ENCODE data around the gene KHDRBS1.
"Not testable (repeated sequence)": the region's sequence is repeated elsewhere in the genome, so short reads cannot be mapped to it uniquely, and the experiment has no call there.

Gene KHDRBS1

GRCh38 chr1:32066489-32066873 is 52.8 kb downstream of the KHDRBS1 start:
- peak; percentile 49 for DNase-seq

GRCh38 chr1:32068957-32069588 is 55.4 kb downstream of the KHDRBS1 start:
- no peak for DNase-seq

DNA sequence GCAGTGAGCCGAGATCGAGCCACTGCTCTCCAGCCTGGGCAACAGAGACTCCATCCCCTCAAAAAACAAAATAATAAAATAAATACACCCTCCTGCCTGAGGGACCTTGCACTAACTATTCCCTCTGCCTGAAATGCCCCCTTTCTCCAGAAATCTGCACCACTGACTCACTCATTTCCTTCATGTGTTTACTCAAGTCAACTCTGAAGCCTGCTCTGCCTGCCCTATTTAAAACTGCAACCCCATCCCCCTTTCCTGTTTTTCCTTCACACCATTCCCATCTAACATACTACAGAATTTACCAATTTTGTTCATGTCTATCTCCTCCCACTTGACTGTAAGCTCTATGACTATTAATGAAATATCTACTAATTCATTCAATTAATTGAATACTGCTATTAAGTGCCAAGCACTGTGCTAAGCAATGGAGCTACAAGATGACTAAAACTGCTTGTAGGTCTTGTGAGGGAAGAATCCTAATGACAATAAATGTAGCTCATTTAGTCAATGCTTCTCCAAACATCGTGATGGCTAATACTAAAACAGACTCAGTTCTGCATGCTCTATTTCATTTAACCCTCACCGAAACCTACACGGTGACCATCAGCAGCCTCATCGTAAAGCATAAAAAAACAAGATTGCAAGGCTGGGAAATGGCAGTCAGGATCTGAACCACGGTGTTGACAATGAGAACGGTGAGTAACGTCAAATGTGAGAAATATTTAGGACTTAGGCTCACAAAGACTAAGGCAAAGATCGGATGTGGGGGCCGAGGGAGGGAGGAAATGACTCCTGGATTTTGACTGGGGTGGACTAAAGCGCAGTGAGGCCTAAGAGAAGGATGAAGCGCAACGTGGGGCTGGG is 58.3 kb downstream of the KHDRBS1 start:
- no peak for DNase-seq

DNA sequence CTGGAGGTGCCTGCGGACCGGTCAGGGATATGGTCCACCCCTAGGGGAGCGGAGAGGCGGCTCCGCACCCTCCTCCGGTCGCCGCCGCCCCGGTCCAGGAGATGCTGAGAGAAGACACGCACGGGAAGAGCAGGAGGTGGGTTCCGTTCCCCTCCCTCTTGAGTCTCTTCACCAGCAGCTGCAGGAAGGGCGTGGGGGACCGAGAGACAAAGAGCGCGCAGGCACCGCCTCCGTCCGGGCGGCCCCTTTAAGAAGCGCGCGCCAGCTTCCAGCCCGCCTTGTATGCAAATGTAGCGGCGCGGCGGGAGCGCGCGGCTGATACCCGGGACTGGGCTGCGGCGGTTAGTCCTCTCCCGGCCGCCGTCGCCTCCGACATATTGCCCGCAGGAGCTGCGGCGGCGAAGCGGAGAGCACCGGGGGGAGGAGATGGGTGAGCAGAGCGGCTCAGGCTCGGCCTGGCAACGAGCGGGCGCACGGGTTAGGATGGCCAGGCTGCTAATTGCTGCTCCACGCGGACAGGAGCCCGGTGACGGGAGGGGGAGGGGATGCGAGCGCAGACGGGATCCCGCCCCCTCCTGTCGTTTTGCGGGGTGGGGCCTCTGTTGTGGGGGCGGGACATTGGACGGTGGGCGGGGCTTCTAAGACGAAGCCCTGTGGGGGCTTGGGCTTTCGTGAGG is 59.1 kb downstream of the KHDRBS1 start, which contains the start of gene TMEM39B:
TMEM39B (plus strand) TSS at position 318 of the 677 bp plus-strand sequence; CDS start at position 427, 109 bp downstream.
- peak; percentile 91 for DNase-seq

DNA sequence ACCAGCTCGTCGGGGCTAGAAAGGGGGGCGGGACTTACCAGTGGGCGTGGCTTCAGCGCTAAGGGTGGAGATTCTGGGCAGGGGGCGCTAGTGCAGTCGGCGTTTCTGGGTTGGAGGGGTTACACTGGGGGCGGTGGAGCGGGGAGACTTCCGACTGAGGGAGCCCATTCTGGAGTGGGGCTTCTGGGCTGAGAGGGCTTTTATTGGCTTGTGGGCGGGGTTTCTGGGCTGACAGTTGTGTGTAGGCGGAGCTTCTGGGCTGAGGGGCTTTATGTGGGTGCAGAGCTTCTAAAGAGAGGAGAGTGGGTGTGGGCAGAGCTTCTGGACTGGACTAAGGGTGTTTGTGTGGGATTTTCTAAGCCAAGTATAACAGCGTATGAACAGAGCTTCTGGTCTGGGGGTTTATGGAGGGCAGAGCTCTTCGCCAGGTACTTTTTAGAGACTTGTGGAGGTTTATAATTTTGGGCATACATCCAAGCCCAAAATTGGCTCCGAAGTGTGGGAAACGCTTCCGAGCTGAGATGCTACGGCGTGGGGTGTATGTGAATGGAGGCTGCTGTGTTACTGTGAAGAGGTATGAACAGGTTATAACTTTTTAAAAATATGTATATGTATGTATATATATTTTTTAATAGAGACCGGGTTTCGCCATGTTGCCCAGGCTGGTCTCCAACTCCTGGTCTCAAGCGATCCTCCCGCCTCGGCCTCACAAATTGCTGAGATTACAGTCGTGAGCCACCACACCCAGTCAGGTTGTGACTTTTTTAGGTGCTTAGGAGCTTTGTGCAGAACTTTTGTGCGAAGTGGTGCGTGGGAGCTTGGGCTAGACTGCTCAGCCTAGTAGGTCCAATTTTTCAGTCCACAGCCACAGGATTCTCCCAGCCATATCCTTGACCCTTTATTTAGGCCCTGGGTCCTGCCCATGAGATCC is 59.9 kb downstream of the KHDRBS1 start:
- peak; percentile 77 for DNase-seq

GRCh38 chr1:32074841-32075240 is 61.2 kb downstream of the KHDRBS1 start:
- no peak for DNase-seq

GRCh38 chr1:32077451-32077850 is 63.8 kb downstream of the KHDRBS1 start:
- no peak for DNase-seq

DNA sequence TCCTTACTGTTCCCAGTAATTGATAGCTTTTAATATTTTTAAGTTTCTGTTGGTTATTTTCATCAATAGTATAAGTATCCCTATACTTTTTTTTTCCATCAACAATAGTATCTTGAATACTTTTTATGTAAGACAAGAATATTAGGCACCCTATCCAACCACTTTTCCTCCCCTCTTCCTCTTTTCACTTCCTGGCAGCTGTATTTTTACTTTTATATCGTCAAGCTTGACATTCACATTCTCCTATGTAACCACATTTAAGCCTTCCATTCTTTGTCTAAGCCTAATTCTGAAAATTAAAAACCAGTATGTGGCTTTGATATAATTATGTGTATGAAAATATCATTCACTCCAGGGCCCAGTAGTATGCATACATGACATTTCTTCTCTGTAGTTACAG is 68.4 kb downstream of the KHDRBS1 start:
- no peak for DNase-seq

DNA sequence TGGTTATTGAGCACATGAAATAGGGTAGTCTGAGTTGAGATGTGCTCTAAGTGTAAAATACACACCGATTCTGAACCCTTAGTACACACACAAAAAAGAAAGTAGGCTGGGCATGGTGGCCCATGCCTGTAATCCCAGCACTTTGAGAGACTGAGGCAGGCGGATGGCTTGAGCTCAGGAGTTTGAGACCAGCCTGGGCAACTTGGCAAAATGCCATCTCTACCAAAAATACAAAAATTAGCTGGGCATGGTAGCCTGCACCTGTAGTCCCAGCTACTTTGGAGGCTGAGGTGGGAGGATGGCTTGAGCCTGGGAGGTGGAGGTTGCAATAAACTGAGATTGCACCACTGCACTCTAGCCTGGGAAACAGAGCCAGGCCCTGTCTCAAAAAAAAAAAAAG is 72.7 kb downstream of the KHDRBS1 start:
- not testable (repeated sequence) for DNase-seq

- DNase-seq = no peak
Observed at GRCh38 chr1:32091176-32091575, 77.5 kb downstream of the KHDRBS1 start.

- no peak for DNase-seq
Observed at GRCh38 chr1:32091591-32091990, 77.9 kb downstream of the KHDRBS1 start.
